ENCODE results near the gene ENO2.

- TF ChIP-seq, protein P1, sequence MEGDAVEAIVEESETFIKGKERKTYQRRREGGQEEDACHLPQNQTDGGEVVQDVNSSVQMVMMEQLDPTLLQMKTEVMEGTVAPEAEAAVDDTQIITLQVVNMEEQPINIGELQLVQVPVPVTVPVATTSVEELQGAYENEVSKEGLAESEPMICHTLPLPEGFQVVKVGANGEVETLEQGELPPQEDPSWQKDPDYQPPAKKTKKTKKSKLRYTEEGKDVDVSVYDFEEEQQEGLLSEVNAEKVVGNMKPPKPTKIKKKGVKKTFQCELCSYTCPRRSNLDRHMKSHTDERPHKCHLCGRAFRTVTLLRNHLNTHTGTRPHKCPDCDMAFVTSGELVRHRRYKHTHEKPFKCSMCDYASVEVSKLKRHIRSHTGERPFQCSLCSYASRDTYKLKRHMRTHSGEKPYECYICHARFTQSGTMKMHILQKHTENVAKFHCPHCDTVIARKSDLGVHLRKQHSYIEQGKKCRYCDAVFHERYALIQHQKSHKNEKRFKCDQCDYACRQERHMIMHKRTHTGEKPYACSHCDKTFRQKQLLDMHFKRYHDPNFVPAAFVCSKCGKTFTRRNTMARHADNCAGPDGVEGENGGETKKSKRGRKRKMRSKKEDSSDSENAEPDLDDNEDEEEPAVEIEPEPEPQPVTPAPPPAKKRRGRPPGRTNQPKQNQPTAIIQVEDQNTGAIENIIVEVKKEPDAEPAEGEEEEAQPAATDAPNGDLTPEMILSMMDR (conservative IDR thresholded peaks at IDR 0.05; ENCODE audit: low read depth in 2 of 2): no peak
- TF ChIP-seq EZH2phosphoT487 (IDR thresholded peaks at IDR 0.05; ENCODE audit: unreplicated experiment): no peak
These were observed 26.0 kb upstream of the ENO2 start for GRCh38 chr12:6888360-6888759.

Data from GM23338 (cell line).